NCI-H748 (cell line): ENCODE results near the gene LYSMD2.
"Not testable (repeated sequence)": the region's sequence is repeated elsewhere in the genome, so short reads cannot be mapped to it uniquely, and the experiment has no call there.

Experiments used
- DNase-seq: peaks from one replicate; lab custom pipeline; 2025; ENCODE audit not compliant: unreplicated experiment; lab: John Stamatoyannopoulos, UW

LYSMD2 gene

GRCh38 chr15:51737522-51738305 is at the start of gene LYSMD2:
Gene LYSMD2 (minus strand): TSS chr15:51737655. CDS start chr15:51737622, 33 bp downstream.
- DNase-seq: peak; percentile 63

- DNase-seq: not testable (repeated sequence)
These were observed 49.7 kb upstream of the LYSMD2 start for GRCh38 chr15:51787130-51787529.

- no peak for DNase-seq
These were observed 46.5 kb upstream of the LYSMD2 start for GRCh38 chr15:51783967-51784366.

GRCh38 chr15:51782357-51782896 is 45.0 kb upstream of the LYSMD2 start:
- no peak for DNase-seq

GRCh38 chr15:51781506-51781905 is 44.1 kb upstream of the LYSMD2 start:
- DNase-seq: no peak

- DNase-seq: no peak
These were observed 43.2 kb upstream of the LYSMD2 start for GRCh38 chr15:51780636-51781035.

- peak; percentile 63 for DNase-seq
These were observed 39.6 kb upstream of the LYSMD2 start for GRCh38 chr15:51776952-51777569.

- DNase-seq: peak; percentile 45
These were observed 38.7 kb upstream of the LYSMD2 start for GRCh38 chr15:51775967-51776816.

GRCh38 chr15:51774916-51775315 is 37.5 kb upstream of the LYSMD2 start:
- DNase-seq: no peak

GRCh38 chr15:51771773-51772172 is 34.3 kb upstream of the LYSMD2 start:
- peak; percentile 85 for DNase-seq

- DNase-seq: no peak
These were observed 33.4 kb upstream of the LYSMD2 start for GRCh38 chr15:51770902-51771301.

GRCh38 chr15:51768018-51768417 is 30.6 kb upstream of the LYSMD2 start:
- DNase-seq: no peak

- DNase-seq: no peak
These were observed 28.9 kb upstream of the LYSMD2 start for GRCh38 chr15:51766341-51766740.

- no peak for DNase-seq
These were observed 28.3 kb upstream of the LYSMD2 start for GRCh38 chr15:51765751-51766150.

- DNase-seq: peak; percentile 9
These were observed 23.4 kb upstream of the LYSMD2 start for GRCh38 chr15:51760805-51761204.

GRCh38 chr15:51759557-51760070 is 22.2 kb upstream of the LYSMD2 start:
- DNase-seq: no peak

GRCh38 chr15:51758645-51759044 is 21.2 kb upstream of the LYSMD2 start:
- DNase-seq: no peak

- DNase-seq: no peak
These were observed 20.0 kb upstream of the LYSMD2 start for GRCh38 chr15:51757450-51757849.

- no peak for DNase-seq
These were observed 19.0 kb upstream of the LYSMD2 start for GRCh38 chr15:51756482-51756881.

GRCh38 chr15:51755790-51756189 is 18.3 kb upstream of the LYSMD2 start:
- no peak for DNase-seq

GRCh38 chr15:51754267-51754666 is 16.8 kb upstream of the LYSMD2 start:
- DNase-seq: no peak
